NCI-H2107 treated with DMSO at 0.1 percent for 48 hours (cell line): ENCODE results near the gene TNFSF15.
"Not testable (repeated sequence)": the region's sequence is repeated elsewhere in the genome, so short reads cannot be mapped to it uniquely, and the experiment has no call there.

Experiments
- DNase-seq: peaks from one replicate; lab custom pipeline; 2025; ENCODE audit not compliant: unreplicated experiment; lab: John Stamatoyannopoulos, UW

Gene TNFSF15

GRCh38 chr9:114756920-114757319 lies 48.9 kb downstream of the TNFSF15 start:
- DNase-seq: no peak

- no peak for DNase-seq
These were observed 51.3 kb downstream of the TNFSF15 start for GRCh38 chr9:114754581-114754980.

- peak; percentile 26 for DNase-seq
These were observed 59.1 kb downstream of the TNFSF15 start for GRCh38 chr9:114746591-114747346.

- DNase-seq: no peak
These were observed 59.8 kb downstream of the TNFSF15 start for GRCh38 chr9:114745879-114746550.

GRCh38 chr9:114745108-114745848 lies 60.6 kb downstream of the TNFSF15 start:
- DNase-seq: no peak

GRCh38 chr9:114743446-114743845 lies 62.4 kb downstream of the TNFSF15 start:
- no peak for DNase-seq

- DNase-seq: no peak
These were observed 62.9 kb downstream of the TNFSF15 start for GRCh38 chr9:114742947-114743346.

GRCh38 chr9:114741521-114741920 lies 64.3 kb downstream of the TNFSF15 start:
- not testable (repeated sequence) for DNase-seq

GRCh38 chr9:114738581-114739316 lies 67.1 kb downstream of the TNFSF15 start:
- DNase-seq: peak; percentile 36

- DNase-seq: no peak
These were observed 68.0 kb downstream of the TNFSF15 start for GRCh38 chr9:114737847-114738246.

- DNase-seq: no peak
These were observed 68.7 kb downstream of the TNFSF15 start for GRCh38 chr9:114737118-114737517.

GRCh38 chr9:114735704-114736103 lies 70.1 kb downstream of the TNFSF15 start:
- DNase-seq: no peak

- DNase-seq: not testable (repeated sequence)
These were observed 70.7 kb downstream of the TNFSF15 start for GRCh38 chr9:114735139-114735538.
